Activated B cell treated with CpG ODN at 0.5 μM for 24 hours (primary cell): ENCODE data around the gene TANC2. TPM values are rescaled to one million over a fixed set of nuclear protein-coding genes. Genes with fewer than 3 reads are reported as not detected.

Experiments
- ATAC-seq: fragments of 200-7000 bp; cut with Tn5 transposase; one replicate; pipeline ENCODE4 v1.10.0; 2021; ENCODE audit warnings: low read depth, mild to moderate bottlenecking, moderate library complexity
- CTCF ChIA-PET: fragments of 350-600 bp; sonication (Branson Sonifier 250); formaldehyde crosslinking; loops from one replicate; lab custom pipeline; 2021; ENCODE audit warnings: antibody characterized with exemption; lab: Charles Lee
- POLR2A ChIA-PET: fragments of 350-600 bp; sonication (Branson Sonifier 250); formaldehyde crosslinking; loops from one replicate; lab custom pipeline; 2021; ENCODE audit warnings: antibody characterized with exemption; lab: Charles Lee
- DNase-seq: peaks from one replicate; pipeline ENCODE4 v3.0.0; 2022
- H3K27ac Mint-ChIP-seq: one replicate; pipeline ENCODE4 v1.8.0; 2020; ENCODE audit warnings: mixed read lengths
- H3K27me3 Mint-ChIP-seq: one replicate; pipeline ENCODE4 v1.8.0; 2021; ENCODE audit warnings: mixed read lengths
- H3K36me3 Mint-ChIP-seq: one replicate; pipeline ENCODE4 v1.8.0; 2021; ENCODE audit warnings: low read depth, mixed read lengths
- H3K4me1 Mint-ChIP-seq: one replicate; pipeline ENCODE4 v1.8.0; 2021; ENCODE audit warnings: mixed read lengths
- H3K4me3 Mint-ChIP-seq: one replicate; pipeline ENCODE4 v1.8.0; 2020; ENCODE audit warnings: mild to moderate bottlenecking, mixed read lengths
- H3K9me3 Mint-ChIP-seq: one replicate; pipeline ENCODE4 v1.8.0; 2020; ENCODE audit warnings: mixed read lengths
- CTCF ChIP-seq: fragments of 200-600 bp; IDR thresholded peaks from one replicate; pipeline ENCODE4 v1.8.0; 2022; ENCODE audit warnings: antibody characterized with exemption, mild to moderate bottlenecking
- intact Hi-C: fragments of 100-400 bp; cut with micrococcal nuclease; formaldehyde crosslinking; loops from one replicate; pipeline ENCODE4 v1.15.1; 2024
- total RNA-seq: library from RNA; stranded (reverse); gene quantifications from 2 replicates; pipeline ENCODE4 v1.2.3, GENCODE V29; 2022

Gene TANC2
- total RNA-seq = 15.5 and 17.2 TPM in 2 replicates

GRCh38 chr17:62965686-62966425, at the start of gene TANC2:
TANC2 (plus strand) TSS chr17:62966235; CDS start chr17:63009560, 43,325 bp downstream.
- H3K27ac Mint-ChIP-seq = peak within 1 kb of the TSS; percentile 92
- peak within 1 kb of the TSS; percentile 93 for H3K4me3 Mint-ChIP-seq
- H3K27me3 Mint-ChIP-seq = peaks cover 4% of the 10 kb centered on the region
- peak; percentile 75 for DNase-seq
- CTCF ChIA-PET = interaction anchor here (0.7 to 1.2 kb wide), 2 partner anchors 261 to 294 kb away, joined by 3 read pairs; no protein-coding TSS in a partner anchor
- intact Hi-C loops = loop anchor here (5.0 to 10.0 kb wide), 4 partner anchors 481 to 1104 kb away; partner anchors contain the start of genes BRIP1, DCAF7 and MAP3K3
- H3K36me3 Mint-ChIP-seq = peaks cover 3% of the 10 kb centered on the region
- H3K9me3 Mint-ChIP-seq = no peaks in the 10 kb centered on the region
- H3K4me1 Mint-ChIP-seq = peaks cover 25% of the 10 kb centered on the region
- ATAC-seq = peak; percentile 83
- POLR2A ChIA-PET = interaction anchor here (0.7 to 1.4 kb wide), 2 partner anchors 656 to 754 kb away, joined by 3 read pairs; no protein-coding TSS in a partner anchor
- TF ChIP-seq CTCF = no peak

- CTCF ChIA-PET = no interaction called here
- POLR2A ChIA-PET = no interaction called here
- Mint-ChIP-seq H3K4me3 (no peak overlapping the region), H3K27ac (no peak overlapping the region), H3K4me1 (no peaks in the 10 kb centered on the region), H3K36me3 (no peaks in the 10 kb centered on the region), H3K27me3 (peaks cover 16% of the 10 kb centered on the region), H3K9me3 (peaks cover 2% of the 10 kb centered on the region)
- no peak for TF ChIP-seq CTCF
- DNase-seq (no peak), ATAC-seq (no peak)
- intact Hi-C loops = no loop called here
Measured at GRCh38 chr17:62916684-62917571, 49.1 kb upstream of the TANC2 start.

- H3K4me1 Mint-ChIP-seq = no peaks in the 10 kb centered on the region
- no peak overlapping the region for H3K27ac Mint-ChIP-seq
- CTCF ChIA-PET = interaction anchor here (0.7 kb wide), 1 partner anchor 20 kb away, joined by 3 read pairs; no protein-coding TSS in a partner anchor
- no peaks in the 10 kb centered on the region for H3K9me3 Mint-ChIP-seq
- no peak for TF ChIP-seq CTCF
- H3K27me3 Mint-ChIP-seq = peaks cover 10% of the 10 kb centered on the region
- no peak for DNase-seq
- intact Hi-C loops = no loop called here
- H3K36me3 Mint-ChIP-seq = no peaks in the 10 kb centered on the region
- POLR2A ChIA-PET = no interaction called here
- H3K4me3 Mint-ChIP-seq = no peak overlapping the region
- ATAC-seq = no peak
Measured at GRCh38 chr17:62919388-62919787, 46.6 kb upstream of the TANC2 start.

GRCh38 chr17:62920300-62920699, 45.7 kb upstream of the TANC2 start:
- no peak overlapping the region for H3K27ac Mint-ChIP-seq
- no peaks in the 10 kb centered on the region for H3K4me1 Mint-ChIP-seq
- ATAC-seq = no peak
- DNase-seq = no peak
- peaks cover 10% of the 10 kb centered on the region for H3K27me3 Mint-ChIP-seq
- no peaks in the 10 kb centered on the region for H3K36me3 Mint-ChIP-seq
- ChIA-PET POLR2A (no interaction called here), CTCF (no interaction called here)
- H3K4me3 Mint-ChIP-seq = no peak overlapping the region
- intact Hi-C loops = no loop called here
- no peak for TF ChIP-seq CTCF
- H3K9me3 Mint-ChIP-seq = no peaks in the 10 kb centered on the region

GRCh38 chr17:62921817-62922216, 44.2 kb upstream of the TANC2 start:
- Mint-ChIP-seq H3K36me3 (no peaks in the 10 kb centered on the region), H3K27me3 (peaks cover 7% of the 10 kb centered on the region), H3K9me3 (no peaks in the 10 kb centered on the region), H3K4me3 (no peak overlapping the region), H3K27ac (no peak overlapping the region), H3K4me1 (no peaks in the 10 kb centered on the region)
- DNase-seq = no peak
- intact Hi-C loops = no loop called here
- ChIA-PET POLR2A (no interaction called here), CTCF (no interaction called here)
- ATAC-seq = no peak
- no peak for TF ChIP-seq CTCF
